ENCODE measurements around the gene GPR37. TPM values are rescaled to one million over a fixed set of nuclear protein-coding genes. Genes with fewer than 3 reads are reported as not detected.

The GPR37 gene
- total and polyA plus RNA-seq, 10 of the 15 experiments (the other 5 are each of a cell fraction or from before 2014, with no cell fraction given), result 0.02 TPM; not detected in 9

- no peak for TF ChIP-seq ZZZ3 (IDR thresholded peaks at IDR 0.05; ENCODE audit: control insufficient read depth, insufficient read length, low read depth)
These were observed 27.0 kb downstream of the GPR37 start (continued) for GRCh38 chr7:124738639-124739038.

GRCh38 chr7:124737760-124738300 is 27.8 kb downstream of the GPR37 start:
- in situ Hi-C loops (cut with MboI) (no loop called here), intact Hi-C loops (cut with micrococcal nuclease; ENCODE audit: unreplicated experiment) (no loop called here)
- Histone ChIP-seq H3K27me3 (replicated peaks in 1 of 2; ENCODE audit: control insufficient read depth in 2 of 2, insufficient read depth in 2 of 2, low read length in 1 of 2) (no peaks in the 10 kb centered on the region), H3K4me1 (ENCODE audit: control insufficient read depth, insufficient read depth, low read length) (no peaks in the 10 kb centered on the region), H3K79me2 (ENCODE audit: control insufficient read depth, insufficient read depth, low read length) (no peaks in the 10 kb centered on the region), H3K27ac (ENCODE audit: control insufficient read depth, insufficient read depth) (no peak overlapping the region), H3K36me3 (ENCODE audit: control insufficient read depth in 2 of 2, insufficient read depth in 2 of 2, low read length in 1 of 2) (no peaks in the 10 kb centered on the region), H3K4me3 (no peak overlapping the region), H3K9me3 (replicated peaks; ENCODE audit: control insufficient read depth, insufficient read depth, low read length) (no peaks in the 10 kb centered on the region), H2AFZ (ENCODE audit: control insufficient read depth, low read depth, low read length) (no peak overlapping the region), H4K20me1 (ENCODE audit: control insufficient read depth, insufficient read depth) (no peaks in the 10 kb centered on the region), H3K9ac (ENCODE audit: control insufficient read depth, insufficient read depth, low read length) (no peak overlapping the region), H3K4me2 (ENCODE audit: control insufficient read depth, insufficient read depth) (no peak overlapping the region)
- no TSS peak for BruUV-seq (replicated peaks)
- ChIA-PET POLR2A (no interaction called here), CTCF (no interaction called here), RAD21 (ENCODE audit: unreplicated experiment) (no interaction called here), SMC1A (ENCODE audit: uncharacterized antibody, unreplicated experiment) (interaction anchor here (0.6 kb wide), 1 partner anchor 50 kb away, joined by 3 read pairs; no protein-coding TSS in a partner anchor)
- 5% methylated on average over 2 of the region's 2 CpGs for WGBS (ENCODE audit: insufficient coverage, insufficient replicate concordance, low lambda C conversion rate, missing lambda C conversion rate)
- ATAC-seq, result no peak
- FAIRE-seq, result no peak
- DNase-seq (ENCODE audit: low read depth, low spot score), result no peak
- no peak for TF ChIP-seq RAD21 (IDR thresholded peaks at IDR 0.05; ENCODE audit: insufficient read depth, low read depth, low read length)
- no peak for TF ChIP-seq EZH2 (IDR thresholded peaks at IDR 0.05; ENCODE audit: borderline replicate concordance, control insufficient read depth, low read depth, low read length)
- TF ChIP-seq YY1 (IDR thresholded peaks at IDR 0.05; ENCODE audit: low read depth, low read length), result no peak
- TF ChIP-seq, protein P1, sequence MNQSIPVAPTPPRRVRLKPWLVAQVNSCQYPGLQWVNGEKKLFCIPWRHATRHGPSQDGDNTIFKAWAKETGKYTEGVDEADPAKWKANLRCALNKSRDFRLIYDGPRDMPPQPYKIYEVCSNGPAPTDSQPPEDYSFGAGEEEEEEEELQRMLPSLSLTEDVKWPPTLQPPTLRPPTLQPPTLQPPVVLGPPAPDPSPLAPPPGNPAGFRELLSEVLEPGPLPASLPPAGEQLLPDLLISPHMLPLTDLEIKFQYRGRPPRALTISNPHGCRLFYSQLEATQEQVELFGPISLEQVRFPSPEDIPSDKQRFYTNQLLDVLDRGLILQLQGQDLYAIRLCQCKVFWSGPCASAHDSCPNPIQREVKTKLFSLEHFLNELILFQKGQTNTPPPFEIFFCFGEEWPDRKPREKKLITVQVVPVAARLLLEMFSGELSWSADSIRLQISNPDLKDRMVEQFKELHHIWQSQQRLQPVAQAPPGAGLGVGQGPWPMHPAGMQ (IDR thresholded peaks at IDR 0.05; ENCODE audit: borderline replicate concordance), result no peak
- TF ChIP-seq MEF2B (IDR thresholded peaks at IDR 0.05; ENCODE audit: partially characterized antibody, poor library complexity, severe bottlenecking), result no peak
- no peak for TF ChIP-seq MTA2 (IDR thresholded peaks at IDR 0.05; ENCODE audit: low read depth)
- no peak for TF ChIP-seq DPF2 (IDR thresholded peaks at IDR 0.05)
- no peak for TF ChIP-seq SUPT20H (IDR thresholded peaks at IDR 0.05; ENCODE audit: borderline replicate concordance, control insufficient read depth, low read depth, low read length)
- TF ChIP-seq JUND (IDR thresholded peaks at IDR 0.05; ENCODE audit: low read depth, low read length), result no peak
- no peak for TF ChIP-seq BACH1 (IDR thresholded peaks at IDR 0.05; ENCODE audit: borderline replicate concordance)
- no peak for TF ChIP-seq ATF7 (IDR thresholded peaks at IDR 0.05; ENCODE audit: low read depth)
- TF ChIP-seq ETV6 (conservative IDR thresholded peaks at IDR 0.05 in 1 of 2, IDR thresholded peaks at IDR 0.05 in 1 of 2; ENCODE audit: borderline replicate concordance in 1 of 2, low read depth in 1 of 2), result no peak
- TF ChIP-seq, protein P2, sequence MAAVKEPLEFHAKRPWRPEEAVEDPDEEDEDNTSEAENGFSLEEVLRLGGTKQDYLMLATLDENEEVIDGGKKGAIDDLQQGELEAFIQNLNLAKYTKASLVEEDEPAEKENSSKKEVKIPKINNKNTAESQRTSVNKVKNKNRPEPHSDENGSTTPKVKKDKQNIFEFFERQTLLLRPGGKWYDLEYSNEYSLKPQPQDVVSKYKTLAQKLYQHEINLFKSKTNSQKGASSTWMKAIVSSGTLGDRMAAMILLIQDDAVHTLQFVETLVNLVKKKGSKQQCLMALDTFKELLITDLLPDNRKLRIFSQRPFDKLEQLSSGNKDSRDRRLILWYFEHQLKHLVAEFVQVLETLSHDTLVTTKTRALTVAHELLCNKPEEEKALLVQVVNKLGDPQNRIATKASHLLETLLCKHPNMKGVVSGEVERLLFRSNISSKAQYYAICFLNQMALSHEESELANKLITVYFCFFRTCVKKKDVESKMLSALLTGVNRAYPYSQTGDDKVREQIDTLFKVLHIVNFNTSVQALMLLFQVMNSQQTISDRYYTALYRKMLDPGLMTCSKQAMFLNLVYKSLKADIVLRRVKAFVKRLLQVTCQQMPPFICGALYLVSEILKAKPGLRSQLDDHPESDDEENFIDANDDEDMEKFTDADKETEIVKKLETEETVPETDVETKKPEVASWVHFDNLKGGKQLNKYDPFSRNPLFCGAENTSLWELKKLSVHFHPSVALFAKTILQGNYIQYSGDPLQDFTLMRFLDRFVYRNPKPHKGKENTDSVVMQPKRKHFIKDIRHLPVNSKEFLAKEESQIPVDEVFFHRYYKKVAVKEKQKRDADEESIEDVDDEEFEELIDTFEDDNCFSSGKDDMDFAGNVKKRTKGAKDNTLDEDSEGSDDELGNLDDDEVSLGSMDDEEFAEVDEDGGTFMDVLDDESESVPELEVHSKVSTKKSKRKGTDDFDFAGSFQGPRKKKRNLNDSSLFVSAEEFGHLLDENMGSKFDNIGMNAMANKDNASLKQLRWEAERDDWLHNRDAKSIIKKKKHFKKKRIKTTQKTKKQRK (IDR thresholded peaks at IDR 0.05; ENCODE audit: low read depth, low read length), result no peak
- no peak for TF ChIP-seq FOXK2 (IDR thresholded peaks at IDR 0.05)
- TF ChIP-seq, protein P3, sequence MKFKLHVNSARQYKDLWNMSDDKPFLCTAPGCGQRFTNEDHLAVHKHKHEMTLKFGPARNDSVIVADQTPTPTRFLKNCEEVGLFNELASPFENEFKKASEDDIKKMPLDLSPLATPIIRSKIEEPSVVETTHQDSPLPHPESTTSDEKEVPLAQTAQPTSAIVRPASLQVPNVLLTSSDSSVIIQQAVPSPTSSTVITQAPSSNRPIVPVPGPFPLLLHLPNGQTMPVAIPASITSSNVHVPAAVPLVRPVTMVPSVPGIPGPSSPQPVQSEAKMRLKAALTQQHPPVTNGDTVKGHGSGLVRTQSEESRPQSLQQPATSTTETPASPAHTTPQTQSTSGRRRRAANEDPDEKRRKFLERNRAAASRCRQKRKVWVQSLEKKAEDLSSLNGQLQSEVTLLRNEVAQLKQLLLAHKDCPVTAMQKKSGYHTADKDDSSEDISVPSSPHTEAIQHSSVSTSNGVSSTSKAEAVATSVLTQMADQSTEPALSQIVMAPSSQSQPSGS (IDR thresholded peaks at IDR 0.05; ENCODE audit: low read length), result no peak
- TF ChIP-seq CREM (IDR thresholded peaks at IDR 0.05; ENCODE audit: low read depth), result no peak
- no peak for TF ChIP-seq CEBPB (IDR thresholded peaks at IDR 0.05; ENCODE audit: borderline replicate concordance in 1 of 2, low read depth in 2 of 2, low read length in 2 of 2)

All from GM12878 (cell line).